HEK293T (cell line): ENCODE data around the gene BRAP.

Experiments
- CTCF ChIA-PET: fragments of 350-600 bp; formaldehyde crosslinking; extraction: SDS; loops from one replicate; lab custom pipeline; 2021; ENCODE audit warnings: antibody characterized with exemption, inconsistent platforms; lab: Yijun Ruan, JAX
- POLR2A ChIA-PET: fragments of 350-600 bp; formaldehyde crosslinking; extraction: SDS; loops from one replicate; lab custom pipeline; 2020; ENCODE audit warnings: antibody characterized with exemption, inconsistent platforms; lab: Yijun Ruan, JAX
- DNase-seq: peaks from one replicate; pipeline ENCODE4 v3.0.0; 2012; ENCODE audit warnings: mixed read lengths; ENCODE audit errors: extremely low spot score
- ARNT ChIP-seq: fragments of 450-650 bp; IDR thresholded peaks from 2 replicates; pipeline ENCODE4 v1.6.1; 2017; ENCODE audit warnings: mild to moderate bottlenecking
- BHLHE40 ChIP-seq: fragments of 450-650 bp; IDR thresholded peaks from 2 replicates; pipeline ENCODE4 v1.6.1; 2016; ENCODE audit warnings: mild to moderate bottlenecking, moderate library complexity, borderline replicate concordance
- CTBP1 ChIP-seq: fragments of 450-650 bp; IDR thresholded peaks from 2 replicates; pipeline ENCODE4 v1.6.1; 2016; ENCODE audit warnings: borderline replicate concordance
- ELF4 ChIP-seq: fragments of 450-650 bp; IDR thresholded peaks from 2 replicates; pipeline ENCODE4 v1.6.1; 2017; ENCODE audit warnings: antibody characterized with exemption
- FOXA1 ChIP-seq: fragments of 450-650 bp; IDR thresholded peaks from 2 replicates; pipeline ENCODE4 v1.6.1; 2016; ENCODE audit warnings: mild to moderate bottlenecking
- FOXK2 ChIP-seq: fragments of 450-650 bp; IDR thresholded peaks from 2 replicates; pipeline ENCODE4 v1.6.1; 2016; ENCODE audit warnings: mild to moderate bottlenecking
- FOXM1 ChIP-seq: fragments of 450-650 bp; IDR thresholded peaks from 2 replicates; pipeline ENCODE4 v1.6.1; 2017; ENCODE audit warnings: mild to moderate bottlenecking, borderline replicate concordance
- HDGF ChIP-seq: fragments of 450-650 bp; IDR thresholded peaks from 2 replicates; pipeline ENCODE4 v1.6.1; 2017; ENCODE audit warnings: antibody characterized with exemption, borderline replicate concordance
- L3MBTL2 ChIP-seq: fragments of 450-650 bp; conservative IDR thresholded peaks from 2 replicates; pipeline ENCODE4 v1.6.1; 2016; ENCODE audit warnings: mild to moderate bottlenecking
- LEF1 ChIP-seq: fragments of 450-650 bp; IDR thresholded peaks from 2 replicates; pipeline ENCODE4 v1.6.1; 2017; ENCODE audit warnings: mild to moderate bottlenecking, borderline replicate concordance
- NFRKB ChIP-seq: fragments of 450-650 bp; IDR thresholded peaks from 2 replicates; pipeline ENCODE4 v1.6.1; 2016; ENCODE audit warnings: mild to moderate bottlenecking, moderate library complexity
- SP1 ChIP-seq: fragments of 450-650 bp; IDR thresholded peaks from 2 replicates; pipeline ENCODE4 v1.6.1; 2017
- SUZ12 ChIP-seq: fragments of 450-650 bp; IDR thresholded peaks from 2 replicates; pipeline ENCODE4 v1.6.1; 2016; ENCODE audit warnings: mild to moderate bottlenecking
- TARDBP ChIP-seq: fragments of 450-650 bp; IDR thresholded peaks from 2 replicates; pipeline ENCODE4 v1.6.1; 2016
- ZNF384 ChIP-seq: fragments of 450-650 bp; IDR thresholded peaks from 2 replicates; pipeline ENCODE4 v1.6.1; 2016
- TF ChIP-seq, protein P1 (sequence below): fragments of 450-650 bp; IDR thresholded peaks from 2 replicates; pipeline ENCODE4 v1.6.1; 2016

BRAP gene

GRCh38 chr12:111677186-111677585 is 8.6 kb downstream of the BRAP start:
- POLR2A ChIA-PET = interaction anchor here (2.1 kb wide), 1 partner anchor 9 kb away, joined by 6 read pairs; the partner anchor contains the start of genes ACAD10 and BRAP

GRCh38 chr12:111673503-111673902 is 12.3 kb downstream of the BRAP start:
- POLR2A ChIA-PET = interaction anchor here (1.1 to 2.0 kb wide), 2 partner anchors 12 to 146 kb away, joined by 3 to 6 read pairs; partner anchors contain the start of genes ACAD10 and BRAP
- no peak for DNase-seq
- TF ChIP-seq NFRKB (no peak), ELF4 (no peak), L3MBTL2 (no peak), ARNT (no peak), TARDBP (no peak), FOXM1 (no peak), CTBP1 (no peak), LEF1 (no peak), FOXK2 (no peak), SP1 (no peak), SUZ12 (no peak), BHLHE40 (no peak), HDGF (no peak), ZNF384 (no peak), FOXA1 (no peak)
- TF ChIP-seq, protein P1, sequence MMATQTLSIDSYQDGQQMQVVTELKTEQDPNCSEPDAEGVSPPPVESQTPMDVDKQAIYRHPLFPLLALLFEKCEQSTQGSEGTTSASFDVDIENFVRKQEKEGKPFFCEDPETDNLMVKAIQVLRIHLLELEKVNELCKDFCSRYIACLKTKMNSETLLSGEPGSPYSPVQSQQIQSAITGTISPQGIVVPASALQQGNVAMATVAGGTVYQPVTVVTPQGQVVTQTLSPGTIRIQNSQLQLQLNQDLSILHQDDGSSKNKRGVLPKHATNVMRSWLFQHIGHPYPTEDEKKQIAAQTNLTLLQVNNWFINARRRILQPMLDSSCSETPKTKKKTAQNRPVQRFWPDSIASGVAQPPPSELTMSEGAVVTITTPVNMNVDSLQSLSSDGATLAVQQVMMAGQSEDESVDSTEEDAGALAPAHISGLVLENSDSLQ = no peak
- CTCF ChIA-PET = interaction anchor here (0.6 to 1.5 kb wide), 5 partner anchors 8 to 262 kb away, joined by 3 to 4 read pairs (median 4); no protein-coding TSS in a partner anchor

More at GRCh38 chr12:111677186-111677585, 8.6 kb downstream of the BRAP start:
- CTCF ChIA-PET = no interaction called here
- DNase-seq = no peak
- no peak for TF ChIP-seq ARNT
- TF ChIP-seq FOXK2 = no peak
- no peak for TF ChIP-seq ELF4
- no peak for TF ChIP-seq FOXM1
- TF ChIP-seq LEF1 = no peak
- no peak for TF ChIP-seq L3MBTL2
- TF ChIP-seq HDGF = no peak
- no peak for TF ChIP-seq SUZ12
- TF ChIP-seq, protein P1 = no peak
- no peak for TF ChIP-seq ZNF384
- no peak for TF ChIP-seq FOXA1
- TF ChIP-seq BHLHE40 = no peak
- TF ChIP-seq NFRKB = no peak
- no peak for TF ChIP-seq SP1
- TF ChIP-seq CTBP1 = no peak
- TF ChIP-seq TARDBP = no peak

GRCh38 chr12:111672822-111673381 is 12.9 kb downstream of the BRAP start:
- no peak for TF ChIP-seq ARNT
- no peak for TF ChIP-seq ELF4
- TF ChIP-seq TARDBP = no peak
- no peak for TF ChIP-seq FOXK2
- TF ChIP-seq BHLHE40 = no peak
- TF ChIP-seq FOXM1 = no peak
- TF ChIP-seq ZNF384 = no peak
- TF ChIP-seq NFRKB = no peak
- TF ChIP-seq HDGF = no peak
- TF ChIP-seq SUZ12 = no peak
- no peak for TF ChIP-seq L3MBTL2
- no peak for TF ChIP-seq SP1
- no peak for TF ChIP-seq LEF1
- no peak for DNase-seq
- ChIA-PET CTCF (interaction anchor here (0.7 to 1.5 kb wide), 4 partner anchors 9 to 221 kb away, joined by 3 to 4 read pairs (median 4); no protein-coding TSS in a partner anchor), POLR2A (interaction anchor here (1.1 to 2.0 kb wide), 2 partner anchors 13 to 145 kb away, joined by 3 to 6 read pairs; partner anchors contain the start of genes ACAD10 and BRAP)

DNA sequence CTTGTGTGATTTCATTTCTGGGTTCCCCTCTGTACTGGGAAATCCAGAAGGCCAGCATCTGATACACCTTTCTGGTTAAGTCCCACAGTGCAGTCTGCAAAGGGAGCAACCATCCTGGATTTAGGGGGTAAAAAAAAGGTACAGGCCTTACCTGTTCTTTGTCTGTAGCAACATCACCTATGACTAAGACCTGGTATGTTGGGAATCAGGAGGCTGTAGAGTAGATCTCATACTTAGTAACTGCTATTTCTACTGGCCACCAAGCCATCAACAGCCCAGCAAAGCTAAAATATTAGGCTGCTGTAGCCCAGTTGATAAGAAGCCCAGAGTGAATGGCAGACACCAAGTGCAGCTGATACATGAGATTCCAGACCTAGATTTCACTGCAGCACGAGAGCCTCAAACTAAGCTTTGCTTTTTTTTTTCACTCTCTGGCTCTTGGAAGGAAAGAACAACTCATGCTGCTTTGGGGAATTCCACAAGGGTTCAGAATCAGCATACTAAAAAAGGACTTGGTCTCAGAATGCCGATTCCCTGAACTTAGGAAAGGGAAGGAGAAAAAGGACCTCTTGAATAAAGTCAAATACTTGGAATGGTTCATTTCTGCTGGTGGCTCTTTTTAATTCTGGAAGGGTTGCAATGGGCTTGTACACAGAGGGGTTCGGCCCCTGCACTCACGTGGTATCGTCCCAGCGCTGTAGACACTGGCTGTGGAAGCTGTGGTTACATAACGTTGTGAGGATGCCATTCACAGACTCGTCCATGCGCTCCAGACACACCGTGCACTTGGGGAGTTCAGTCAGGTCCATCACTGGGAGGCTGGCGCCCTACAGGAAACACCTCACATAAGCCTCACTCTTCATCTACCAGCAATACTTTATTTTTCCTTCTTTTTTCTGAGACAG is 20.5 kb downstream of the BRAP start:
- TF ChIP-seq CTBP1 (no peak), HDGF (no peak)
- no peak for DNase-seq
- ChIA-PET POLR2A (no interaction called here), CTCF (interaction anchor here (0.5 kb wide), 1 partner anchor 71 kb away, joined by 3 read pairs; no protein-coding TSS in a partner anchor)

DNA sequence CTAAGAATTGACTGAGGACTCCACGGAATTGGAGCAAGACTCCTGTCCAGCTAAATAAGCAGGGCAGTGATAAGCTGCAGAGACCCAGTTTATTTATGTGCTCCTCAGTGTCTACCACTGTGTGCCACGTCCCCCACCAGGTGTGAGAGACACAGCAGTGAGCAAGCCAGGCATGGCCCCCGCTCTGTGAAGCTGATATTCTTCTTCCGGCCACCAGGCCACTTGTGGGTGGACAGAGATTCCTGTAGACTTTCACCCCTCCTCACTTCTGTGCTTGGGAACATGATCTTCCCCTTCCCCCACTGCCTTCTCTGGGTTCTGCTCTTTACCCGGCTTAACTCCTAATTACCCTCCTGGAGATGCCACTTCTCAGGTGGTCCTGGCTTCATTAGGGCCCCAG is 21.3 kb downstream of the BRAP start:
- POLR2A ChIA-PET = no interaction called here
- CTCF ChIA-PET = interaction anchor here (0.5 kb wide), 1 partner anchor 70 kb away, joined by 3 read pairs; no protein-coding TSS in a partner anchor
- DNase-seq = no peak
- TF ChIP-seq BHLHE40 = no peak
- TF ChIP-seq SUZ12 = no peak
- TF ChIP-seq CTBP1 = no peak
- no peak for TF ChIP-seq FOXA1

- TF ChIP-seq CTBP1 = no peak
- no peak for TF ChIP-seq FOXK2
- TF ChIP-seq, protein P1 = no peak
- no peak for TF ChIP-seq LEF1
- no peak for TF ChIP-seq FOXM1
- no peak for TF ChIP-seq SP1
- TF ChIP-seq ELF4 = no peak
- ChIA-PET CTCF (no interaction called here), POLR2A (no interaction called here)
- no peak for DNase-seq
These were observed 29.7 kb downstream of the BRAP start for GRCh38 chr12:111656016-111656415.
